SK-N-SH (cell line): ENCODE data around the gene GSE1. TPM values are rescaled to one million over a fixed set of nuclear protein-coding genes. Genes with fewer than 3 reads are reported as not detected.

Experiments used
- CTCF ChIA-PET: fragments of 300-600, 350-600 bp; formaldehyde crosslinking; extraction: SDS; loops from one replicate; lab custom pipeline; 2021; lab: Yijun Ruan, JAX
- POLR2A ChIA-PET: fragments of 350-600 bp; sonication (Branson Sonifier 250); formaldehyde crosslinking; extraction: SDS; loops from one replicate; lab custom pipeline; 2020; ENCODE audit warnings: antibody characterized with exemption, inconsistent platforms; lab: Yijun Ruan, JAX
- DNase-seq: peaks from one replicate; pipeline ENCODE4 v3.0.0; 2012
- H2AFZ ChIP-seq: fragments of 200-600 bp; sonication (generic); 2 replicates; pipeline ENCODE4 v1.8.1; 2016; ENCODE audit warnings: antibody characterized with exemption, mild to moderate bottlenecking, low read depth
- H3F3A ChIP-seq: fragments of 200-600 bp; sonication (generic); replicated peaks from 2 replicates; pipeline ENCODE3; 2016; ENCODE audit warnings: antibody characterized with exemption, mild to moderate bottlenecking; ENCODE audit not compliant: insufficient read depth
- H3K27ac ChIP-seq, 2 experiments: fragments of 200-500 bp in 1 of 2; fragments of 200-600 bp in 1 of 2; sonication (Bioruptor generic) in 1 of 2; sonication (generic), shearing (Covaris generic) in 1 of 2; 2 replicates each; pipeline versions ENCODE4 v1.5.1 to v1.6.1; 2014 to 2016; ENCODE audit warnings: low read depth in 2 of 2, inconsistent platforms in 1 of 2, low read length in 1 of 2, mild to moderate bottlenecking in 1 of 2, mixed read lengths in 1 of 2
- H3K27me3 ChIP-seq: fragments of 200-600 bp; sonication (generic), shearing (Covaris generic); 2 replicates; pipeline ENCODE4 v1.6.1; 2016; ENCODE audit warnings: mixed run types; ENCODE audit not compliant: insufficient read depth
- H3K36me3 ChIP-seq, 2 experiments: fragments of 200-500 bp in 1 of 2; fragments of 200-600 bp in 1 of 2; sonication (Bioruptor generic) in 1 of 2; sonication (generic) in 1 of 2; replicated peaks in 1 of 2; 2 replicates each; pipeline versions ENCODE3 to v1.5.1; 2014 to 2016; ENCODE audit warnings: low read length in 1 of 2, mild to moderate bottlenecking in 1 of 2; ENCODE audit not compliant: insufficient read depth in 2 of 2, control insufficient read depth in 1 of 2
- H3K4me1 ChIP-seq, 2 experiments: fragments of 200-500 bp in 1 of 2; fragments of 200-600 bp in 1 of 2; sonication (Bioruptor generic) in 1 of 2; sonication (generic), shearing (Covaris generic) in 1 of 2; 2 replicates each; pipeline versions ENCODE4 v1.5.1 to v1.6.1; 2014 to 2016; ENCODE audit warnings: low read depth in 1 of 2, low read length in 1 of 2, mixed run types in 1 of 2; ENCODE audit not compliant: insufficient read depth in 2 of 2, control insufficient read depth in 1 of 2
- H3K4me2 ChIP-seq: fragments of 200-600 bp; sonication (generic), shearing (Covaris generic); 2 replicates; pipeline ENCODE4 v1.6.1; 2017; ENCODE audit warnings: mixed run types
- H3K4me3 ChIP-seq, 2 experiments: fragments of 200-500 bp in 1 of 2; fragments of 200-600 bp in 1 of 2; sonication (Bioruptor generic) in 1 of 2; sonication (generic), shearing (Covaris generic) in 1 of 2; 2 replicates each; pipeline versions ENCODE4 v1.5.1 to v1.8.1; 2014 to 2016; ENCODE audit warnings: low read depth in 2 of 2, inconsistent platforms in 1 of 2, low read length in 1 of 2, mild to moderate bottlenecking in 1 of 2, mixed read lengths in 1 of 2, moderate library complexity in 1 of 2
- H3K79me2 ChIP-seq: fragments of 200-600 bp; sonication (generic); 2 replicates; pipeline ENCODE4 v1.8.1; 2017; ENCODE audit warnings: mild to moderate bottlenecking; ENCODE audit not compliant: insufficient read depth
- H3K9ac ChIP-seq: fragments of 200-600 bp; sonication (generic); 2 replicates; pipeline ENCODE4 v1.6.1; 2017; ENCODE audit warnings: mixed run types
- H3K9me2 ChIP-seq: fragments of 200-600 bp; sonication (generic); 2 replicates; pipeline ENCODE4 v1.6.1; 2017; ENCODE audit warnings: mixed run types
- H3K9me3 ChIP-seq: fragments of 200-600 bp; sonication (generic); 2 replicates; pipeline ENCODE4 v1.6.1; 2017; ENCODE audit warnings: mixed run types, mild to moderate bottlenecking, moderate library complexity
- H4K20me1 ChIP-seq: fragments of 200-600 bp; sonication (generic); 2 replicates; pipeline ENCODE4 v1.6.1; 2017; ENCODE audit warnings: mild to moderate bottlenecking, mixed run types; ENCODE audit not compliant: insufficient read depth
- FOSL2 ChIP-seq: IDR thresholded peaks from 2 replicates; pipeline ENCODE4 v1.4.0; 2012; ENCODE audit warnings: low read depth, mild to moderate bottlenecking, moderate library complexity, borderline replicate concordance
- FOXM1 ChIP-seq: IDR thresholded peaks from 2 replicates; pipeline ENCODE4 v1.4.0; 2012; ENCODE audit warnings: low read depth, mild to moderate bottlenecking
- GABPA ChIP-seq: IDR thresholded peaks from 2 replicates; pipeline ENCODE4 v1.4.0; 2012; ENCODE audit warnings: low read depth, mild to moderate bottlenecking
- JUND ChIP-seq: IDR thresholded peaks from 2 replicates; pipeline ENCODE4 v1.4.0; 2012
- NFIC ChIP-seq: IDR thresholded peaks from 2 replicates; pipeline ENCODE4 v1.4.0; 2012; ENCODE audit warnings: borderline replicate concordance
- RFX5 ChIP-seq: IDR thresholded peaks from 2 replicates; pipeline ENCODE4 v1.6.1; 2012; ENCODE audit warnings: mild to moderate bottlenecking, improper control_type of control experiment, low read length
- RXRA ChIP-seq: IDR thresholded peaks from 2 replicates; pipeline ENCODE4 v1.4.0; 2012; ENCODE audit warnings: low read depth, mild to moderate bottlenecking, borderline replicate concordance
- SIN3A ChIP-seq: IDR thresholded peaks from 2 replicates; pipeline ENCODE4 v1.6.1; 2012; ENCODE audit warnings: low read depth, mild to moderate bottlenecking, low read length, moderate library complexity, borderline replicate concordance
- TCF12 ChIP-seq: IDR thresholded peaks from 2 replicates; pipeline ENCODE4 v1.4.0; 2012
- YY1 ChIP-seq: IDR thresholded peaks from 2 replicates; pipeline ENCODE4 v1.4.0; 2012; ENCODE audit warnings: low read depth, mild to moderate bottlenecking
- ZBTB33 ChIP-seq: IDR thresholded peaks from 2 replicates; pipeline ENCODE4 v1.4.0; 2012; ENCODE audit warnings: low read depth, borderline replicate concordance
- WGBS: methylation state at CpG from one replicate; pipeline ENCODE4 v1.1.6; 2017; ENCODE audit warnings: low lambda C conversion rate; 5-methylcytosine and 5-hydroxymethylcytosine counted together
- polyA plus RNA-seq, 3 experiments: library from polyadenylated mRNA; depleted of rRNA; stranded (reverse); fragments of >200 nt; gene quantifications; 2 replicates each; pipeline ENCODE4 v1.2.3, GENCODE V29; 2012
- TF ChIP-seq, protein P1 (sequence below): IDR thresholded peaks from 2 replicates; pipeline ENCODE4 v1.6.1; 2012; ENCODE audit warnings: mild to moderate bottlenecking, low read depth, low read length, moderate library complexity
- TF ChIP-seq, protein P2 (sequence below): fragments of 200-600 bp; sonication (generic); IDR thresholded peaks from 2 replicates; pipeline ENCODE4 v1.6.1; 2017; ENCODE audit warnings: antibody characterized with exemption, mild to moderate bottlenecking, moderate library complexity

The GSE1 gene
- polyA plus RNA-seq, 1 of the 3 experiments (the other 2 are of a cell fraction) = 26.5 TPM

DNA sequence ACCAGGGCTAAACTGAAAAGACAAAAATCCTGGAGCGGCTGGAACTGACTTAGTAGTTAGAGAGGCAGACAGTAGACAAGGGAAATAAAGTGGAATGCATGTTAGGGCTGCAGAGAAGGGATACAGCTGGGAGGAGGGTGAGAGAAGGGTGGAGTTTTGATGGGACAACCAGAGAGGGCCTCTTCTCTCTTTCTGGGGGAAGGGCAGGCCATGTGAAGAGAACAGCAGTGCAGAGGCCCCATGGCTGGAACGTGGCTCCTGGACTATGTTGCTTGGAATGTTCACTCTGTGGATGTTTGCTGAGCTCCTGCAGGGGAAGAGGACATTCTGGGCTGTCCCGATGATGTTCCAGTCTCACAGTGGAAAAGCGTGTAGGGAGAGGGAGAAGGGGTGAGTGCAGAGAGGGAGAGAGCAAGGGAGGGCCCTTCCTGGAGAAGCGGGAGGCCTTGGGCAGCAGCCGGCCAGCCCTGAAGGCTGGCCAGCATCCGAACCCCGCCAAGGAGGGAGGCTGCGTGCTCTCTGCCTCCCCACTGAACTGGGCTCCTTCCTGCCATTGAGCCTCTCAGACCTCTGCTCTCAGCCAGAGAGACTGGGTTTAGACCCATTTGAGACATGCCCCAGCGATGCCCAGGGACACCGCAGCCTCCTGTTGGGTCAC lies 33.1 kb upstream of the GSE1 start:
- Histone ChIP-seq H3K36me3 (no peaks in the 10 kb centered on the region), H3K4me1 (peaks cover 32 to 97% of the 10 kb centered on the region in 2 experiments), H3K27ac (peak overlapping the region in 1 of 2 experiments; percentile 40; a peak in 2 of 4 replicates), H3K9me2 (no peaks in the 10 kb centered on the region), H3K4me3 (no peak overlapping the region), H3K4me2 (no peak overlapping the region), H2AFZ (no peak overlapping the region), H3K9me3 (no peaks in the 10 kb centered on the region), H3K27me3 (no peaks in the 10 kb centered on the region), H3K79me2 (peaks cover 56% of the 10 kb centered on the region), H3F3A (no peaks in the 10 kb centered on the region), H3K9ac (no peak overlapping the region), H4K20me1 (peaks cover 95% of the 10 kb centered on the region)
- no peak for DNase-seq
- ChIA-PET CTCF (interaction anchor here (1.1 to 2.9 kb wide), 3 partner anchors 12 to 31 kb away, joined by 3 to 11 read pairs (median 3); no protein-coding TSS in a partner anchor), POLR2A (interaction anchor here (0.9 kb wide), 1 partner anchor 13 kb away, joined by 3 read pairs; no protein-coding TSS in a partner anchor)
- WGBS = 95% methylated on average over 8 of the region's 11 CpGs
- TF ChIP-seq FOXM1 = no peak
- no peak for TF ChIP-seq YY1
- no peak for TF ChIP-seq JUND
- TF ChIP-seq, protein P1, sequence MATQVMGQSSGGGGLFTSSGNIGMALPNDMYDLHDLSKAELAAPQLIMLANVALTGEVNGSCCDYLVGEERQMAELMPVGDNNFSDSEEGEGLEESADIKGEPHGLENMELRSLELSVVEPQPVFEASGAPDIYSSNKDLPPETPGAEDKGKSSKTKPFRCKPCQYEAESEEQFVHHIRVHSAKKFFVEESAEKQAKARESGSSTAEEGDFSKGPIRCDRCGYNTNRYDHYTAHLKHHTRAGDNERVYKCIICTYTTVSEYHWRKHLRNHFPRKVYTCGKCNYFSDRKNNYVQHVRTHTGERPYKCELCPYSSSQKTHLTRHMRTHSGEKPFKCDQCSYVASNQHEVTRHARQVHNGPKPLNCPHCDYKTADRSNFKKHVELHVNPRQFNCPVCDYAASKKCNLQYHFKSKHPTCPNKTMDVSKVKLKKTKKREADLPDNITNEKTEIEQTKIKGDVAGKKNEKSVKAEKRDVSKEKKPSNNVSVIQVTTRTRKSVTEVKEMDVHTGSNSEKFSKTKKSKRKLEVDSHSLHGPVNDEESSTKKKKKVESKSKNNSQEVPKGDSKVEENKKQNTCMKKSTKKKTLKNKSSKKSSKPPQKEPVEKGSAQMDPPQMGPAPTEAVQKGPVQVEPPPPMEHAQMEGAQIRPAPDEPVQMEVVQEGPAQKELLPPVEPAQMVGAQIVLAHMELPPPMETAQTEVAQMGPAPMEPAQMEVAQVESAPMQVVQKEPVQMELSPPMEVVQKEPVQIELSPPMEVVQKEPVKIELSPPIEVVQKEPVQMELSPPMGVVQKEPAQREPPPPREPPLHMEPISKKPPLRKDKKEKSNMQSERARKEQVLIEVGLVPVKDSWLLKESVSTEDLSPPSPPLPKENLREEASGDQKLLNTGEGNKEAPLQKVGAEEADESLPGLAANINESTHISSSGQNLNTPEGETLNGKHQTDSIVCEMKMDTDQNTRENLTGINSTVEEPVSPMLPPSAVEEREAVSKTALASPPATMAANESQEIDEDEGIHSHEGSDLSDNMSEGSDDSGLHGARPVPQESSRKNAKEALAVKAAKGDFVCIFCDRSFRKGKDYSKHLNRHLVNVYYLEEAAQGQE = no peak
- no peak for TF ChIP-seq NFIC
- no peak for TF ChIP-seq RFX5
- TF ChIP-seq TCF12 = no peak

DNA sequence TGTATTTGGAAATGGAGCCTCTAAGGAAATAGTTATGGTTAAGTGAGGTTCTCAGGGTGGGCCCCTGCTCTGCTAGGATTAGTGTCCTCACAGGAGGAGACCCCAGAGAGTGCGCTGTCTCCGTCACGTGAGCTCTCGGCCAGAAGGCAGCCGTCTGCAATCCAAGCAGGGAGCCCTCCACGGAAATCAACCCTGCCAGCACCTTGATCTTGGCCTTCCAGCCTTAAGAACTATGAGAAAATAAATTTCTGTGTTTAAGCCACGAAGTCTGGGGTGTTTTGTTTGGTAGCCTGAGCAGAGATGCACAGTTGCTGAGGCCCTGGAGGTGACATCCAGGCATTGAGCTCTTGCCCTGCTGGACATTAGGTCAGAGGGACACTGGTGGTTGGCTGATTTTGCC lies 32.4 kb upstream of the GSE1 start:
- POLR2A ChIA-PET = interaction anchor here (0.9 kb wide), 1 partner anchor 12 kb away, joined by 3 read pairs; no protein-coding TSS in a partner anchor
- Histone ChIP-seq H3K27me3 (no peaks in the 10 kb centered on the region), H3K9ac (no peak overlapping the region), H3K79me2 (peaks cover 50% of the 10 kb centered on the region), H3F3A (no peaks in the 10 kb centered on the region), H2AFZ (no peak overlapping the region), H3K4me3 (no peak overlapping the region), H3K4me2 (no peak overlapping the region), H3K36me3 (no peaks in the 10 kb centered on the region), H3K9me2 (no peaks in the 10 kb centered on the region), H3K4me1 (peaks cover 26 to 97% of the 10 kb centered on the region in 2 experiments), H4K20me1 (peaks cover 95% of the 10 kb centered on the region), H3K9me3 (no peaks in the 10 kb centered on the region), H3K27ac (no peak overlapping the region)
- DNase-seq = no peak
- WGBS = 92% methylated on average over 7 of the region's 7 CpGs
- CTCF ChIA-PET = interaction anchor here (1.2 to 2.9 kb wide), 2 partner anchors 12 to 31 kb away, joined by 3 to 11 read pairs; no protein-coding TSS in a partner anchor
- TF ChIP-seq, protein P2, sequence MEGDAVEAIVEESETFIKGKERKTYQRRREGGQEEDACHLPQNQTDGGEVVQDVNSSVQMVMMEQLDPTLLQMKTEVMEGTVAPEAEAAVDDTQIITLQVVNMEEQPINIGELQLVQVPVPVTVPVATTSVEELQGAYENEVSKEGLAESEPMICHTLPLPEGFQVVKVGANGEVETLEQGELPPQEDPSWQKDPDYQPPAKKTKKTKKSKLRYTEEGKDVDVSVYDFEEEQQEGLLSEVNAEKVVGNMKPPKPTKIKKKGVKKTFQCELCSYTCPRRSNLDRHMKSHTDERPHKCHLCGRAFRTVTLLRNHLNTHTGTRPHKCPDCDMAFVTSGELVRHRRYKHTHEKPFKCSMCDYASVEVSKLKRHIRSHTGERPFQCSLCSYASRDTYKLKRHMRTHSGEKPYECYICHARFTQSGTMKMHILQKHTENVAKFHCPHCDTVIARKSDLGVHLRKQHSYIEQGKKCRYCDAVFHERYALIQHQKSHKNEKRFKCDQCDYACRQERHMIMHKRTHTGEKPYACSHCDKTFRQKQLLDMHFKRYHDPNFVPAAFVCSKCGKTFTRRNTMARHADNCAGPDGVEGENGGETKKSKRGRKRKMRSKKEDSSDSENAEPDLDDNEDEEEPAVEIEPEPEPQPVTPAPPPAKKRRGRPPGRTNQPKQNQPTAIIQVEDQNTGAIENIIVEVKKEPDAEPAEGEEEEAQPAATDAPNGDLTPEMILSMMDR = no peak
- no peak for TF ChIP-seq RXRA
- TF ChIP-seq FOSL2 = no peak
- no peak for TF ChIP-seq GABPA
- TF ChIP-seq TCF12 = no peak
- no peak for TF ChIP-seq ZBTB33
- no peak for TF ChIP-seq SIN3A
- TF ChIP-seq RFX5 = no peak
